Left cardiac atrium (tissue), 4 donors: ENCODE data around the gene RNF141. TPM values are rescaled to one million over a fixed set of nuclear protein-coding genes. Genes with fewer than 3 reads are reported as not detected.

Source experiments
- ATAC-seq, 2 donors: fragments of 200-7000 bp; cut with Tn5 transposase; one replicate each; pipeline ENCODE4 v1.9.1; 2020; ENCODE audit warnings: mild to moderate bottlenecking in 2 of 2, moderate library complexity in 2 of 2
- DNase-seq: peaks from one replicate; pipeline ENCODE4 v3.0.0-alpha.2; 2020
- intact Hi-C, 2 donors: fragments of 100-400 bp; cut with DNase I; formaldehyde crosslinking; loops; one replicate each; pipeline versions ENCODE4 v1.14.1 to v1.15.1; 2022 to 2023
- total RNA-seq, 2 donors: library from RNA; stranded (reverse); fragmentation: NEBNext Ultra II Directional; extraction: Animal tissue kit (Norgen Biotek cat#: 25700); gene quantifications; one replicate each; pipeline ENCODE4 v1.2.1, GENCODE V29; 2021
- donor health status: DM: no; HTN: yes; CAD: no.
- donor health status: DM: no; HTN: yes; CAD: no; lungs with severe emphysema.
- donor health status: DM: yes; HTN: yes; CAD: no.
- donor health status: Dilated cardiomyopathy.

The RNF141 gene
- total RNA-seq, 2 donors from 2014 or later = 34.7 to 34.8 TPM

DNA sequence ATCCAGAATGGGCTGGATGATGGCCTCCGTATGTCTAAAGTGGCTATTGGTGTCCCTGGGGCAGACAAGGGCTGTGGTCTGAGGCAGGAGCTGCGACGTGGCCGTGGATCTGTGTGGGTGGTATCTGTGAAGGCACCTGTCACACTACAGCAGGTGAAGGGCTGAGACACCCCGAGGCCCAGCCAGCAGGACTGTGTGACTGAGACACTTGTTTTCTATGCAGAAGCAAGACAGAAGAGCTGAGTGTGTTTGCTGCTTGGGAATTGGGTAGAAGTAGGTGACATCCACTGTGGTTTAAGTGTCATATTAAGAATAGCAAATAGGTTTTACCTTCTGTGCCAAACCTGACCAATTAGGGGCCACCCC is 51.0 kb downstream of the RNF141 start:
- no peak for ATAC-seq
- no peak for DNase-seq
- intact Hi-C loops = no loop called here

DNA sequence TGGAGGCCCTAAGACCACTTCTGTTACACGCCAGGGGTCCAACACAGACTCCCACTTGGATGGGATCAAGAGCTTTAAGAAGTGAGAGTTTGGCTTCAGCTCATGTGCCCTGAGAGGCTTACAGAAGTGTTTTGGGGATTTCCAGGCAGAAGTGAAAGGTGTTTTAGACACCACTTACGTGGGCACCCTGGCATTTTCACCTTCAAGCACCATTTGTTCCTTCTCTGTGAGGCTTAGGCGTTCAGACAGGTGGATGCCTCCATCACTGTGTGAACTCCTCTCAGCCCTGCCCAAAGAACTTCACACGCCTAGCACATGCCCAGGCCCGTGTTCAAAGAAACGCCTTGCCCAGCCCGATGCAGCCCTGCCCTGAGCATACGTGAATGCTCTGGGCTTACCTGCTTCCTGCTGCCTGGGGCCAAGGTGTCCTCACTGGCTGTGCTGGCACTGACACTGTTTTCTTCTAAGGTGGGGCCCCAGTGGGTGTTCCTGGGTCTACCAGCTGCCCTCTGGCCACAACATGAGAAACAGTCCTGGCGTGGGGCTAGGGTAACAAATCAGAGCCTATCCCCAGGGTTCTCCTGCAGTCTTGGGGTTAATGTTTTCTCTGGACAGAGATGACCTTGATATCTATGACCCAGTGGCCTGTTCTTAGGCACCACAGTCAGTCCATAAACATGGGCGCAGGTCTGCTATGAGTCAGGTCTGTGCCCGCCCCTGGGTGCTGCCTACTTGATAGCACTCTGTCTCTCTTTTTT is 51.9 kb downstream of the RNF141 start:
- intact Hi-C loops = no loop called here
- DNase-seq = no peak
- ATAC-seq = no peak

DNA sequence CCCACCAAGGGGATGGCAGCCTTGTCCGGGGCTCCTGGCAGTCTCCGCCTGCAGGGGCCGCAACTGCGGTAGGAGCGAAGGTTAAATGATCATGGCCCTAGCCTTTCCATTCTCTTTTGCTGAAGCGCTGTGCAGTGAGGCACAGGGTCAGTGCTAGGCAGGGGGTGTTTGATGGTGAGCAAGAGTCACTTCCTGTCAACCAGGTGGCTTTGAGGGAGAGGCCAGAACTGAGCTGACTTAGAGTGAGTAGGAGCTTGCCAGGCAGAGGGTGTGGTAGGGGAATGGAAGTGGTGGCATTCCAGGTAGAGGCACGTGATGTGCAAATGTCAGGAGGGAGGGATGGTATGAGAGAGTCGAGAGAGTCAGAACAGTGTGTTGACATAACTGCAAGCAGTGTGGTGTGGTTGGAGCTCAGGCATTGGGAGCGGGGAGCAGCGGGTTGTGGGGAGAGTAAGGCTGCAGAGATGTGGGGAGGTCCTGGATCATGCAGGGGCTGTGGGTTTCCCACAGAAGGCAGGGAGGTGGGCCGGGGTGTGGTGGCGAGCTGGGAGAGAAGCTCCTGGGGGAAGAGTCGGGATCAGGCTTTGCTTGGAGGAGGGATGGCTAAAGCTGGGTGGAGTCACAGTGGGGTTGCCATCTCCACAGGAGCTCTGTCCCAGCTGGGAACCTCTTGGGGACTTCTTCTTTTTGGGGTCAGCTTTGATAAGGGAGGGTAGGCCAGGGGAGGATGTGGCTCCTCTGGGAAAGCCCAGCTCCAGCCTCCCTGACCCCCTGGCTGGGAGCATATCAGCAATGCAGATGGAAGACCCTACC is 52.7 kb downstream of the RNF141 start:
- intact Hi-C loops = no loop called here
- ATAC-seq = no peak
- DNase-seq = no peak

DNA sequence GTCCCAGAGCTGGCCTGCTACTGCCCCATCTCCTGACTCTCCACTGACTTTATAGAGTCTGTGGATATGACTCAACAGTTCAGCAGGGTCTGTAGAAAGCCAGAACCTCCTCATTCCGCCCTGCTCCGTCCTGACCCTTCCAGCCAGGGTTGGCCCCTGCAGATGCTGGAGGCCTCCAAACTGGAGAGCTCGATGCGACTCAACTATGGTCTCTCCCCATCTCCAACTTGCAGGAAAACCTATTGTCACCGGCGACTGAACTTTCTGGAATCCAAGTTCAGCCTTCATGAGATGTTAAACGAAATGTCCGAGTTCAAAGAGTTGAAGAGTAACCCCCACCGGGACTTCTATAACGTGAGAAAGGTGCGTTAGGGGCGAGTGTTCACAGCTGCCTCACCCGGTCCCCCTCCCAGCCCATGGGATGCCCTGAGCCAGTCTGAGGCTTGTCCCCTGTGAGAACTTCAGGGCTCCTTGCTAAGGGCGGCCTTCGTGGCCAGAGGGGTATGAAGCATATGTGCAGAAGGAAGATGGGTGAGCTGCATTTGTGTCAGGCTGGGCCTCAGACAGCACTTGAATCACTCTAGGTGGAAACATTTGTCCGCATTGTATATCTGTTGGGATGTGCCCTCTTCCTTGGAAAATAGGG is 53.9 kb downstream of the RNF141 start:
- intact Hi-C loops = no loop called here
- no peak for ATAC-seq
- no peak for DNase-seq

DNA sequence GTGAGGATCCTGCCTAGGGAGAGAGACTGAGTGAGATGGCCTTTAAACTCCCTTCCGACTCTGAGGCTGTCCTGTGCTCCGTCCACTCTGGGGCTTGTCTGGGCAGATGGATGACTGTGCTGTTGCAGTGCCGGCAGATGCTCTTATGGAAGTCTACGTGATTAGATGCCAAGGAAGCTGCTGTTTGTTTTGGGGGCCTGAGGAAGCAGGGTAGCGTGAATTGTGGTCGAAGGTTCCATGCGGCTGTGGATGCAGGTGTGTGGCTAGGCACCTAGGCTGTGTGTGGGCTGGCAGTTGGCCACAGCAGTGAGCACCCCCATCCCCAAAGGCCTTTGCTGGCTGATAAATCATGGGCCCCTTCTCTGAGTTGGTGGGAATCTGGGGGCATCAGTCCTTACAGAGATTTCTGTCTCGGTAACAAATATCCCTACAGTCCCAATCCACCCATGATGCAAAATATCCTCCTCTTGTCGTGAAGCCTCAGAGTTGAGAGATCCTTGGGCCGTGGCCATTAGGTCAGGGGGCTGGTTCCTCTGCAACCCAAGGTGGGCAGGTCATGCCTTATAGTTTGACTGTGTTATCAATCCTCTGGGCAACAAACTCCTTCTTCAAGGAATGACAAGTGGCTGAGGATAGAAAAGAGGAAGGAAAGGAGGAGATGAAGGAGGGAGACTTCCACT is 54.7 kb downstream of the RNF141 start:
- ATAC-seq (no peak), DNase-seq (no peak)
- intact Hi-C loops = no loop called here

DNA sequence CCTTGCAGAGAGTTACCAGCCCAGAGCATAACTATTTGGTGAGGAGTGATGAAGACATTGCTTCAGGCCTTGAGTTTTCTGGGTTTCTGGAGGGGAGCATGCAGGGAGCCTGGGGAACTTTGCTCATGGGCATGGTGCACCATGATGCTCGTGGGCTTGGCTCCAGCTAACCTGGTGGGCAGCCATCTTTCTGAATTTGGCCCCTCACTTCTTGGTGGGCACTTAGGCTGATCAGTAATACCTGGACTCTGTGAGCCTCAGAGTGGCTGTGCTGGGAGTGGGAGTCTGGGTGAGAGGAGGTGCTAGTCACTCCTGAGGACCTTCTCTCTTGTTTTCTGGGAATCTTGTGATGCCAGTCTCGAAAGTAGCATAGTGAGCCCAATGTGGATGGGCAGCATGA is 55.3 kb downstream of the RNF141 start:
- no peak for DNase-seq
- intact Hi-C loops = no loop called here
- no peak for ATAC-seq

DNA sequence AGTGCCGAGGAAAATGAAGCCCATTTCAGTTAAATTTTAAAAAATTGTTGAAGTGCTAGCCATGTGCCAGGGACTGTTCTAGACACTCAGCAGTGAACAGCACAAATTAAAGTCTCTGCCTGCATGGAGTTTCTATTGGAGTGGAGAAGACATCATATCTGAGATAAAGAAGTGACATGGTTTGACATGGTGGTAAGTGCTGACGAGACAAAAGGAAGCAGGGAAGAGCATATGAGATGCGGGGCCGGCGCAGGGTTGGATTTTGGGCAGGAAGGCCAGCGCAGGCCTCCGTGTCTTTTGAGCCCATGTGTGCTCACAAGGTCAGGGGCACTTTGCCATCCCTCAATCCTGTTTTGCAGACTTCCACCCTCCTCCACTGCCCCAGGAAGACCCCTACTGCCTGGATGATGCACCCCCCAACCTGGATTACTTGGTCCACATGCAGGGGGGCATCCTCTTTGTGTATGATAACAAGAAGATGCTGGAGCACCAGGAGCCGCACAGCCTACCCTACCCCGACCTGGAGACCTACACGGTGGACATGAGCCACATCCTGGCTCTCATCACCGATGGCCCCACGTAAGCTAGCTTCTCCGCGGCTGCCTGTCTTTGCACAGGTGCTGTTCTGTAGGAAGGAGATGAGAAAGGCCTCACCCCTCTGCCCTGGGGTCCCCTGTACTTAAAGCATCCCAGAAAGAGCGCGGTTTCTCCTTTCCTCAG is 56.4 kb downstream of the RNF141 start:
- ATAC-seq = no peak

DNA sequence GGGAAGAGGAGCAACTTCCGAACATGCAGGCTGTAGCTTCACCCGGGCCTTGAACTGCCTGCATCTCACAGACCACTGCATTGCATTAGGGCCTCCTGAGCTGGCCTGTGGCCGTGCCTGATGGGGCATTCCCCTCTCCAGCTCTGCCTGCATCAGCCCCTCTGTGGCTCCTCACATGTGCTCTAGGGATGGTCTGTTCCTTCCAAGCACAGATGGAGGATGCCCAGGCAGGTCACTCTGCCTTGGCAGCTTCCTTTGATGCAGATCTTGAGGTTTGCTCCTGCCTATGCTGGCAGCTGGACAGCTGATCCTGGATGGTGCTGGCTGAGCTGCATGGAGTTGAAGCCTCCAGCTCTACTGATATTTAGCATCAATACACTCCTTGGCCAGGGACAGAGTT is 57.4 kb downstream of the RNF141 start:
- DNase-seq (no peak), ATAC-seq (no peak)
- intact Hi-C loops = no loop called here

More for the DNA sequence above, 56.4 kb downstream of the RNF141 start:
- no peak for DNase-seq
- intact Hi-C loops = no loop called here

DNA sequence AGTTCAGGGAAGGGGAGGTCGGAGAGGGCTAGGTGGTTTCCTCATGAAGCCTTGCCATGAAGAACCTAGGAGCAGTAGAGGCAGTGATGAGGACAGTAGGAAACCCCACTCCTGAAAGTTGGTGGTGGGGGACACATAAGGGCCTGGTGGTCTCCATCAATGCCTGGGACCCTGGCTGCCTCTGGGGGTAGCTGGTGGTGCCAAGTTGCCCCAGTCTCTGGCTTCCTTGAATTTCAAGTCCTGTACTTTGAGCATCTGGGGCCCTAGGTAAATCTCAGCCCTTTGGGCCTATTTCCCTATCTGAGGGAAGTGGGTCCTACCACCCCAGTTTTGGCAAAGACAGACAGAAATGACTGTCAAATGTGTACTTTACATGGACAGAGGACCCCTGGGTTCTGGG is 57.8 kb downstream of the RNF141 start:
- DNase-seq = no peak
- no peak for ATAC-seq
- intact Hi-C loops = no loop called here

DNA sequence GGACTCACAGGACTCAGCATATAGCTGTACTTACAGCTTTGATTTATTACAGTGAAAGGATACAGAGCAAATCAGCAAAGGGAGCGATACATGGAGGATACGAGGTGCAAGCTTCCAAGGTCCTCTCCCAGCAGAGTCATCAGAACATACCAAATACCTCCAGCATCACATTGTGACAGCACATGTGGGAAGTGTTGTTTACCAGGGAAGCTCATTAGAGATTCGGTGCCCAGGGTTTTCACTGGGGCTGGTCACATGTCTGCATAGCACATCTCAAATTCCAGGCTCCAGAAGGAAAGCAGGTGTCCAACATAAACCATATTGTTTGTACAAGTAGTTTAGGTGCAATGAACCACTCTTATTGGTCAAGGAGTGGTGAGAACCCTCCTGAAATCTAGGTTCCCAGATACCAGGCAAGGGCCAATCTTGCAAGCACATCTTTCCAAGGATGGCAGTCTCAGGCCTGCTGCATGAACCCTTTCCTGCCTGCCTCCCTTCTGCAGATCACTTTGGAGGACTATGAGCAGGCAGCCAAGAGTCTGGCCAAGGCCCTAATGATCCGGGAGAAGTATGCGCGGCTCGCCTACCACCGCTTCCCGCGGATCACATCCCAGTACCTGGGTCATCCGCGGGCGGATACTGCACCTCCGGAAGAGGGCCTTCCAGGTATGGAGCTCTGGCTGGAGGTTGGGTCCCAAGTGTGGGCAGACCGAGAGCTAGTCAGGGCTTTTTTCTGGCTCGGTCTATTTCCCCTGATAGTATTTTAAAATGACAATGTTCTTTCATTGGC is 59.2 kb downstream of the RNF141 start:
- ATAC-seq (no peak), DNase-seq (no peak)
- intact Hi-C loops = no loop called here

DNA sequence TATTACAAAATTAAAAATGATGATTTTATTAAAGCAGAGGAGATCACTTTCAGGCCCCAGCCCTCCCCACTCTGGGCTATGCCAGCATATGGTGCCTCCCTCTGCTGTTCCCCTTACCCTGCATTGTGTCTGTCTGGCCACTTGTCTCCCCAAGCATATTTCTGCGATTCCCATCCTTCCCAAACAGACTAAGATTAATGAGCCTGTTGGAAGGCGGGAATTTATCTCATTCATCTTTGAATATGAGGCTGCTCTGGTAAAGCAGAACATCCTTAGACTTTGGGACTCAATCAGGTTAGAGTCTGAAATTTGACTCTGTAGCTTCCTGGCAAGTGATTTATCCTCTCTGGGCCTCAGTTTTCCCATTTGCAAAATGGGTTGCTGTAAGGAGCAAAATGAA is 60.2 kb downstream of the RNF141 start:
- intact Hi-C loops = no loop called here
- DNase-seq (no peak), ATAC-seq (no peak)

DNA sequence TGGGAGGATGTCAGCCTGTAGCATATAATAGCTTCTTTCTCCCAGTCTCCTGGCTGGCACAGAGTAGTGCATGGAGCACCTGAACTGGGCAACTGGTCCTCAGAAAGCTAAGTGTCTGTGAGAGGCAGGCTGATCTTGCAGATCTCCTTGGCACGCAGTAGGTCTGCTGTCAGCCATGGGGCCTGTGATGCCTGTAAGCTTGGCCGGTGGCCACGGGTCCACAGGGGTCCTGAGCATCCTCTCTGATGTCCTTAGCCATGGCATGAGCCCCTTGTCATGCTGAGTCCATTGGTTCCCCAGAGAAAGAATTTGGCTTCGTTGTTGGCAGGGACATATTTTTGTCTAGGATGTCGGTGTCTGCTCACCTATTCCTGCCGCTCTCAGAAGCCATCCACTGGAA is 61.0 kb downstream of the RNF141 start:
- no peak for DNase-seq
- intact Hi-C loops = no loop called here
- no peak for ATAC-seq

DNA sequence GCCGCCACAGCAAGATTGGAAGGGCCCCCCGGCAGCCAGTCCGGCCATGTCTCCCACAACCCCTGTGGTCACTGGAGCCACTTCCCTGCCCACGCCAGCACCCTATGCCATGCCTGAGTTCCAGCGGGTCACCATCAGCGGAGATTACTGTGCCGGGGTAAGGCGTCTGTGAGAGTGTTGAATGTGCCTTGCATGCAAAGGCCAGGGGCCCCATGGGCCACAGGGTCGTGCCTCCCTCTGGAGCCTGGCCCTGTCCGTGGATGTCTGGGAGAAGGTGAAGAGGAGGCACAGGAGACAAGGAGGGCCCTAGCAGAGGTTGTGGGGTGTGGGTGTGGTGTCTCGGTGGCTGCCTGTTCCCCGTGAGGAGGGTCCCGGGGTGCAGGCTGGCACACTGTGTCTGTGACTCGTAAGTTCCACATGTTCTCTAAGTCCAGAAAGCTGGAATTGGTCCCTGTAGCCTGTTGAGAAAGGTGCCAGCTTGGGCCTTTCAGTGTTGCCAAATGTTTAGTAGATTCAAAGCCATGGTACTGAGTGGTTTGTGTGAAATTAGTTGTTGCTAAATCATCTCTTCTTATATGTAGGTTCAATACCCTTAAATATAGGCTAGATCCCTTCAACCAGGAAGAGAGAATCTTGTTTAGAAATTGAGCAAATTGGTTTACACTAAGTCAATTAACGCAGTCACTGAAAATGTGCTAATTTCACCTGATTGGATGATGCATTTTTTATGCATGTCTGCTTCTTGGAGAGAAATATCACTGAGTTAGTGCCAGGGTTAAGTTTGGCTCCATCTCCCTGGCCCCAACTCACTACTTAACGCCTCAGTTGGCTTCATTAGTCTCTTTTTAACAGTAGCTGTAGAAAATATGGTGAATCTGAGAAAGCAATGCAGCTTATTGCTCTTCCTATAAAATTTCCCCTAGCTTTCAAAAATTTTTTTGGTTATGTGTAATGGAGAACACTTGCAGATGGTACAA is 62.1 kb downstream of the RNF141 start:
- intact Hi-C loops = no loop called here
- DNase-seq (no peak), ATAC-seq (peak in 1 of 2 donors; percentile 55)

DNA sequence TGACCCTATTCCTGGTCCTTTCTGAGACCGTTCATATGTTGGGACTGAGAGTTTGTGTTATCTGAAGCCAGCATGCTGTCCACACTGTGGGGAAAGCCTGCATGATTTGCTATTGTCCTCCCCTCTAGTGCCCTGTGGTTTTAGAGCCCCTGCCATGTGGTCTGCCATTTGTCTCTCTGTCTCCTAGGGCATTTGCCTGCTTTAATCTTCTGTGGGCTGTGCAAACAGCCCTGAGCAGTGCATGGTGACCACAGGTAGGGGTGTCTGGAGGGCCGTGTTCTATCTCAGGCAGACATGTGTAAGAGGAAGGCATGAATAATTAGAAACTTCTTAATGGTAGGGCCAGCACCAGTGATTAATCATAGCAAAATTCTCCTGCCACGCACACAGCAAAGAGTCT is 62.9 kb downstream of the RNF141 start:
- DNase-seq (no peak), ATAC-seq (peak in 1 of 2 donors; percentile 11)
- intact Hi-C loops = no loop called here

DNA sequence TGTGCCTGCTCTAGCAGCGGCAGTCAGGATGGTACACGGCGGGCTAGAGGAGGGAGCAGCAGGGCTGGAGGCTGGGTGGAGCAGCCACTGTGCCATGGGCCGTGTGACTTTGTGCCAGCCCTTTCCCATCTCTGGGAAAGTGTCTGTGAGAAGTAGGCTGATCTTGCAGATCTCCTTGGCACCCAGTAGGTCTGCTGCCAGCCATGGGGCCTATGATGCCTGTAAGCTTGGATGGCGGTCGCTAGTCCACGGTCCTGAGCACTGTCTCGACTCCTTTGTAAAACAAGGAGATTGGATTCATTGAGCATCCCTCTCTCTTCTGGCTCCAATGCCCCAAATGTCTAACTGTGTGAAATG is 63.3 kb downstream of the RNF141 start:
- no peak for ATAC-seq
- intact Hi-C loops = no loop called here
- DNase-seq = no peak

DNA sequence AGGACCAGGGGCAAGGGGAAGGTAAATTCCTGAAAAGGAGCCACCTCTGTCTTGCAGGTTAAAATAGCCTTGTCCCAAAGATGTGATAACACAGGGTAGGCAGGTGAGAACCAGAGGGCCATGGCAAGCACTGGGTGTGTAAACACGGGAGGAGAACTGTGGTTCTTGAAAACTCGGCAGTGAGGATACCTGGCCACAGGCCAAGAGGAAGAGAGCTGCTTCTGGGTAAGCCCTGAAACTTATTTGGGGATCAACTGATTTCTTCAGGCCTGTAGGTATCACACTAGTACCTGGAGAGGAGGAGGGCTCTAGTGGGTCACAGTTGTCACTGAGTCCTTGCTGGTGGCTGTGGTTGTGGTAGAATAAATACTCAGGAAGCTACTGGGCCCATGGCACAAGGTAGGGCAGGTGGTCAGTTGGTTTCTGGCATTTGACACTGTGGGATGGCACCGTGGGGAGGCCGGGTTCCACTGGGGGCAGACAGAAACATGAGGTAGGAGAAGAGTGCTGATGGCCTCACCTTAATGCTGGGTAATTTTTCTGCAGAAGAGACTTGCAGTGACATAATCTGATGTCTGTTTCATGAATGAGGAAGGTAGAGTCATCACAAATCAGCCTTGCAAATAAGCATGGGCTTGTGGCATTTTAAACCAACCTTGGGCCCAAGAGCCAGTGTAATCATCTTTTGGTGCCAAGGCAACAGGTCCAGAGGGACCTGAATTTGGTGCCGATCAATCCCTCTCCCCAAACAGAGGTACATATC is 63.9 kb downstream of the RNF141 start:
- ATAC-seq (no peak), DNase-seq (no peak)
- intact Hi-C loops = no loop called here

DNA sequence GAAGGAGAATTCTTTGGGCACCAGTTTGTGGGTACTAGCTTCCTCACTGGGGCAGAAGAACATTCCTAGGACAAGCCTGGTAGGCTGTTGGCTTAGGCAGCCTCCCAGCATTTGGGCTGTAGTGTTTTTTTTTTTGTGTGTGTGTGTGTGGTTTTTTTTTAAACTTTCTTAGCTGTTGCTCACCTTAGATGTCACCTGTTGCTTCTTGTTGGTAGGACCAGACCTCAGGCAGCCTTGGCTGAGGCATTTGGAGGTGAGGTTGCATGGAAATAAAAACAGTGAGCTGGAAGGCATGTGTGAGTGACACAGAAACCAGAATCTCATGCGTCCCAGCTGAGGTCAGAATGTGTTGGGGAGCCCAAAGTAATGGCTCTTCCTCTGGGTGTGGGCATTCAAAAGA is 64.6 kb downstream of the RNF141 start:
- ATAC-seq (no peak), DNase-seq (no peak)
- intact Hi-C loops = no loop called here
